HepG2 (cell line): ENCODE results near the gene TSHZ2. TPM values are rescaled to one million over a fixed set of nuclear protein-coding genes. Genes with fewer than 3 reads are reported as not detected.

ENCODE experiments used
- NFAT5 ChIP-seq: sonication (generic); formaldehyde crosslinking; IDR thresholded peaks from 2 replicates; pipeline ENCODE4 v1.4.0; 2020; ENCODE audit warnings: missing genetic modification reagents
- NR3C1 ChIP-seq: sonication (generic); formaldehyde crosslinking; IDR thresholded peaks from 2 replicates; pipeline ENCODE4 v1.4.0; 2020; ENCODE audit warnings: missing genetic modification reagents
- PLRG1 ChIP-seq: fragments of 450-650 bp; conservative IDR thresholded peaks from 2 replicates; pipeline ENCODE4 v1.6.1; 2016
- PRMT3 ChIP-seq: sonication (generic); formaldehyde crosslinking; IDR thresholded peaks from 2 replicates; pipeline ENCODE4 v1.8.1; 2022; ENCODE audit warnings: low read depth, mild to moderate bottlenecking, moderate library complexity, missing genetic modification reagents, borderline replicate concordance
- RARG ChIP-seq: sonication (generic); formaldehyde crosslinking; IDR thresholded peaks from 2 replicates; pipeline ENCODE4 v1.4.0; 2020; ENCODE audit warnings: low read depth, mild to moderate bottlenecking, missing genetic modification reagents
- STAT6 ChIP-seq: sonication (generic); formaldehyde crosslinking; IDR thresholded peaks from 2 replicates; pipeline ENCODE4 v1.4.0; 2020; ENCODE audit warnings: missing genetic modification reagents, mild to moderate bottlenecking, borderline replicate concordance
- THAP7 ChIP-seq: sonication (generic); formaldehyde crosslinking; IDR thresholded peaks from 2 replicates; pipeline ENCODE4 v1.8.1; 2023; ENCODE audit warnings: mild to moderate bottlenecking, missing genetic modification reagents
- ZFP91 ChIP-seq: sonication (generic); formaldehyde crosslinking; IDR thresholded peaks from 2 replicates; pipeline ENCODE4 v1.9.0; 2022; ENCODE audit warnings: missing genetic modification reagents, mild to moderate bottlenecking, borderline replicate concordance
- ZNF609 ChIP-seq: sonication (generic); formaldehyde crosslinking; IDR thresholded peaks from 2 replicates; pipeline ENCODE4 v1.4.0; 2020; ENCODE audit warnings: mild to moderate bottlenecking, missing genetic modification reagents, borderline replicate concordance
- ZNF670 ChIP-seq: sonication (generic); formaldehyde crosslinking; IDR thresholded peaks from 2 replicates; pipeline ENCODE4 v1.8.0; 2022; ENCODE audit warnings: mild to moderate bottlenecking, missing genetic modification reagents, borderline replicate concordance
- ZNF75D ChIP-seq: sonication (generic); formaldehyde crosslinking; IDR thresholded peaks from 2 replicates; pipeline ENCODE4 v1.8.1; 2023; ENCODE audit warnings: missing genetic modification reagents, mild to moderate bottlenecking, borderline replicate concordance
- ZSCAN30 ChIP-seq: sonication (generic); formaldehyde crosslinking; IDR thresholded peaks from 2 replicates; pipeline ENCODE4 v1.5.0; 2020; ENCODE audit warnings: mild to moderate bottlenecking, missing genetic modification reagents
- polyA plus RNA-seq, 8 experiments: library from polyadenylated mRNA; depleted of rRNA in 3 of 8; stranded (reverse) in 7 of 8; unstranded in 1 of 8; fragments of >200 nt; fragmentation: Illumina TruSeq in 4 of 8; extraction: Trizol in 4 of 8; gene quantifications; 2 replicates each; pipeline versions ENCODE4 v1.2.1 to v1.2.3, GENCODE V29; 2011 to 2016; ENCODE audit warnings: low read depth in 4 of 8, missing spikeins in 1 of 8, mixed read lengths in 1 of 8; ENCODE audit not compliant: insufficient read depth in 1 of 8
- total RNA-seq, 5 experiments: library from RNA; depleted of rRNA; stranded (reverse); fragments of >200 nt; fragmentation: Illumina TruSeq; extraction: Trizol; gene quantifications; 2 replicates each; pipeline ENCODE4 v1.2.3, GENCODE V29; 2016; ENCODE audit warnings: low read depth in 1 of 5

Gene TSHZ2
- total and polyA plus RNA-seq, 2 of the 13 experiments (the other 11 are each of a cell fraction or from before 2014, with no cell fraction given) = 0.01 TPM; not detected in 1

- TF ChIP-seq NFAT5 (CRISPR knock-in tag) (no peak), ZNF75D (no peak), RARG (CRISPR knock-in tag) (no peak), PLRG1 (no peak), THAP7 (no peak), ZNF609 (CRISPR knock-in tag) (peak; percentile 58; the same call in 1 of the 2 replicates), NR3C1 (CRISPR knock-in tag) (no peak), PRMT3 (CRISPR knock-in tag) (no peak), ZSCAN30 (CRISPR knock-in tag) (0 out of 2 replicates have a peak, but pooled peaks have one; percentile 46), ZFP91 (CRISPR knock-in tag) (no peak), STAT6 (CRISPR knock-in tag) (no peak), ZNF670 (CRISPR knock-in tag) (peak; percentile 94)
Observed at GRCh38 chr20:53077373-53078205, 105.4 kb downstream of the TSHZ2 start (continued).
